Activated CD4-positive, alpha-beta T cell treated with anti-CD3 and anti-CD28 coated beads for 48 hours (primary cell): ENCODE data around the gene AK8.

Experiments
- DNase-seq: peaks from one replicate; pipeline ENCODE4 v3.0.0-alpha.2; 2020

Gene AK8

DNA sequence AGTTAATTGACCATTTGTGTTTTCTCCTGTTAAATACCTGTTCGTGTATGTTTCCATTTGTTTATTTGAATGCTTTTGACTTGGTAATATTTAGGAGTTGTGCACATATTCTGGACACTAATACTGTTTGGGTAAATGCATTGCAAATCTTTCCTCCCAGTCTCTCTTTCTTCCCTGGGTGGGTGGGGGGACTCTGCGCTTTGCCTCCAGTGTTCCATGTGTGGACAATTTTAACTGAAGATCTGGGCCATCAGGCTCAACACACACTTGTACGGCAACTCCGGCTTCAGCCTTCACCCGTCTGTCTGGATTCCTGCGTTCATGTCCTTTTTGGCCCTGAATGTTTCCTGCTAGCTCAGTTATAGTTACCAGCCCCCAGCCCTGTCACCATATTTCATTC lies 167.8 kb downstream of the AK8 start:
- DNase-seq, result no peak

DNA sequence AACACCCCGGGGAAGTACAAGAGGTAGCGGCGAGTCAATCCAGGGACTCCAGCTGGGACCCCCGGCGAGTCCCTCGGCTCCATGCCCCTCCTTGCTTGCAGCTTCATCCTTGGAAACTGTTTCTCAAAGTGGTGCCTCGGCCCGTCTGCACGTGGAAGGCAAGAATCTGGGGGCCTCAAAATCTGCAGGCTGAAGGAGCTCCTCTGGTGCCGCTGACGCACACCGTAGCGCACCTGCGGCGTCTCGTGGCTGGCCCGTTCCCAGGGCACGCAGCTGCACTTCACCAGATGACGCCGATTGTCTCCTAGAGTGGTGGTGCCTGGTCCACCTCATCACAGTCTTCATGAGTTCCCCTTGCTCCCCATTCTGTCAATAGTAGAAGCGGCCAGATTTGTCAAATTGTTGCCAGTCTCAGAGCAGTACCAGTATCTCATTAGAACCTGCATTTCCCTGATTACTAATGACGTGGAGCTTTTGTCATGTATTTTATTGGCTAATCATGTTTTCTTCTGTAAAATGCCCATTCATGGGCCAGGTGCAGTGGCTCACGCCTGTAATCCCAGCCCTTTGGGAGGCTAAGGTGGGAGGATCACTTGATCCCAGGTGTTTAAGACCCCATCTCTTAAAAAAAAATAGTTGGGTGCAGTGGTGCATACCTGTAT lies 169.2 kb downstream of the AK8 start:
- DNase-seq, result no peak

DNA sequence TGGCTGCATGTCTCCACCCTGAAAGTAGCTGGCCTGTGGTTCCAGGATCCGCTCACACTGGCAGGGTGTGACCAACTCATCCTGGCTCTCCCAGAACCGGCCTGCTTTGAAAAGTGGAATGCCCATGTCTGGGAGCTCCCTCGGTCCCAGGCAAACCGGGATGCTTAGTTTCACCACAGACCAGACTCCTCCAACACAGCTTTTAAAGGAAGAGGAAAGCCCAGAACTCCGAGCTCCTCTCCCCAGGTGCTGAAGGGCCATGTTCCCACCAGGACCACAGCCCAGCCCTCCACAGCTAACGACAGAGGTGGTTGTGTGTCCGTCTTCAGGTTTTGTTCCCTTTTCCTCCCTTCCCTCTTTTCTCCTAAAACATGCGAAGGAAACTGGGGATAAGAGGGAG lies 169.8 kb downstream of the AK8 start:
- DNase-seq, result no peak

DNA sequence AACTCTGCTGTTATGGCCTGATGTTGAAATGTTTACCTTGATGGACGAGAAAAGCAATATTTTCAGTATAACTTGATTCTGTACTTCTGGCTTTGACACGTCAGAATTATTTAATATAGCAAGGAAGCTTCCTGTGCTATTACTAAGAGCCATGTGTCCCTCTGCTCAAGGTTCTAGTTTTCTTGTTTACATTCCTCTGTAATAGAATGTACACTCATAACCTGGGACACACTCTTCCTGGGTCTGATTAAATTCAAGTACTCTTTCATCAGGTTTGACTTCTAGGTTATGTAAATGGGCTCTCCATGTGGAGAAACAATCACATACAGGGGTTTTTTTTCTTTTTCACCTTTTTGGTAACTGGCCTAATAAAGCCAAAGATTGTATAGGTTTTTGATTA lies 174.7 kb downstream of the AK8 start:
- no peak for DNase-seq

DNA sequence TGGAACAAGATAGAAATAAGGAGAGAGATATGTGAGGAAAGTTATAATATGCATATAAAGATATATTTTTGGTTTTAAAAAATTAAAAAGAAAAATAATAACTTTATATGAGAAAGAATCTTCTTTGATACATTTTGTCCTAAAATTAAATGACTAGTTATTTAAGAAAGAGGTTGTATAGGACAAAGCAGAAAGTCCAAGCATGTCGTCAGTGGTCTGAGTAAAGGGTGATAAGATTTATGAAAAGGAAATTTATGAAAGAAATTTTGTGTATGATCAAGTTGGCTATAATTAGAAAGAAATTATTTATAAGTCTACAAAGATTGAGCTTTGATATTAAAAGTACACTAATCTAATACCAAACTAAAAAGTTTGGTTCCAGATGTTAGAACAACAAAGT lies 175.8 kb downstream of the AK8 start:
- no peak for DNase-seq

DNA sequence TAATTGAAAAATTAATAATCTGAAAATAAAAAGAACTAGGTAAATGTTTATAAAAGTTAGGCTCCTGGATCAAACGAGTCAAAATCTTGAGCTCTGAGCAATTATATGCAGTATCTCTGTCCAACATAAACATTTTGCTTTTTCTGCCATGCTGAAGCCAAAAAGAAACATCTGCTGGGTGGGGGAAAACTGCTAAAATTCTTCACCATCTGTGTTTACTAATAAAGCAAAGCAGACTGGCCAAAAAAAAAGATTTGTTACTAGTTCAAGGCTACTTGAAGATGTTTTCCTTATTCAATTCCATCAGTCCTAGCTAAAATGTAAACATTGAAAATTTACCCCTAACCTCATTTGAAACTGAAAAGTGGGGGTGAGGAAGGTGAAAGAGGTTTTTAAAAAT lies 178.1 kb downstream of the AK8 start:
- DNase-seq, result no peak

DNA sequence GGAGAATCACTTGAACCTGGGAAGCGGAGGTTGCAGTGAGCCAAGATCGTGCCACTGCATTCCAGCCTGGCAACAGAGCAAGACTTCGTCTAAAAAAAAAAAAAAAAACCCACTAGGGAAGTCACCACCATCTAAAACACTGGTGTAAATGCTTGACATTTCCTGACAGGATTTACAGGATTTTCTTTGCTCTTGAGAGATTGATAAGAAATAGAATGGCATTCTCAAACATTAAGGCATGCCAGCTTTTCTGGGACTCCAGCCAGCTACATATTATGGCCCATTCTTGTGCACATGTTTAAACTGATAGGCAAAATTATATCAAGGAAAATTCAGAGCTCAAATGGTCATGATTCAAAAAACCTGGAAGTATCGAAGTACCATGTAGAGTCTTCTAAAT lies 179.1 kb downstream of the AK8 start:
- no peak for DNase-seq

DNA sequence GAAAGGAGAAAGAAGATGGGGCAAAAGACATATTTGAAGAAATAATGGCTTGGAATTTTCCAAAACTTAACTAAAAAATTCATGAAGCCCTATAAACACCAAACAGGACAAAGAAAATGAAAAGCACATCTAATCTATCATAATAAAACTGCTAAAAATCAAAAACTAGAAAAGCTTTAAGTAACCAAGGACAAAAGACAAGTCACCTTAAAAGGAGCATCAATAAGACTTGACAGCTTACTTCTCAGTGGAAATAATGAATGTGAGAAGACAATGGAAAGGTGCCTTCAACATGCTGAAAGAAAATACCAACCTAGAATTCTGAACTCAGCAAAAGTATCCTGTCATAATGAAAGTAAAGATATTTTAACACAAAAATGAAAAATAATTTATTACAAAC lies 180.9 kb downstream of the AK8 start:
- no peak for DNase-seq

DNA sequence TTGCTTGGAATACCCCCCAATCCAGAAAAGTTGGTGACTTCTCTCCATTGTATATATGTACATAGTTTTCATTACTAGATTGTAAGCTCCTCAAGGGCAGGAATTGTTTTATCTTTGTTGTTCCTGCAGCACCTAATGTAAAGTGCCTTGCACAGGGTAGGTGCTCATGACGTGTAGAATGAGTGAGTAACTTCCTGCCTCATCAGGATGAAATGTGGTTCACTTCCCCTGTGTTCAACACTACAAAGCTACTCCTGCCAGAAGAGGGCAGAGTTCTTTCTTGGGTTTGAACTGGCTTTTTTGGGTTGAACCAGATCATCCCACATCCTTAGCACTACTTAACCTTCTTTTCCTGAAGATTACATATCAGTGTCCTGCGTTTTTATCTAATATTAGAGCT lies 183.9 kb downstream of the AK8 start:
- DNase-seq, result no peak

DNA sequence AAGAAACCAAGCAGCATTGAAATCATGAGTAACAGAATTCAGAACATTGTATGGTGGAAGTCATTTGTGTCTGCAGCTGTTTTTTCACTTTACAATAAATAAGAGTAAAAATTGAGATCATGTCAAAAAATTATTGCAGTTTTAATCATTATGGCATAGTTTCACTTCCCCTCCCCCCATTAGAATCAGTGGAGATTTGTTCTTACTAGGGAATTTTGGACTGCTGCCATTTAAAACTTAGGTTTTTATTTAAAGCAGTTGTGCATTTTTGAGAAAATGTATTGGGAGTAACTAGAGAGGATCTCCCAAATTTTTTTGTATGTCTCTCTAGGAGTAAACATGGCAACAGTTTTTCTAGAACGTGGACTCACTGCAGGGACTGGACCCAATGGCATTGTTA lies 187.4 kb downstream of the AK8 start:
- DNase-seq, result no peak

DNA sequence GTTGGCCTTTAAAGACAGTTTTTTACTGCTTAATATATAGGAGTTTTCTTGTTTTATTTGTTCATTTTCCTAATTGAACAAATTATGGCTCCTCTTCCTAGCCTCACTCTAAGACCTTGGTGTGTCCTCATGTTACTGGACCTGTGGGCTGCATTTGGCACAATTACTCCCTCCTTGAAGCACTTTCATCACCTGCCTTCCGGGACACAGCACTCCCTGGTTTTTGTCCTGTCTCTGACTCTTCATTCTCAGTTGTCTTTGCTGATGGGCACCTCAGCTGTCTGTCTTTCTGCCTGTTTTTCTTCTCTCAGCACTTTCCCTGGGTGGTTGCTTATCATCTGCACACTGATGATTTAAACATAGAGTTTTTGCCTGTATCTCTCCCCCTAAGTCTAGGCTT lies 194.2 kb downstream of the AK8 start:
- no peak for DNase-seq

DNA sequence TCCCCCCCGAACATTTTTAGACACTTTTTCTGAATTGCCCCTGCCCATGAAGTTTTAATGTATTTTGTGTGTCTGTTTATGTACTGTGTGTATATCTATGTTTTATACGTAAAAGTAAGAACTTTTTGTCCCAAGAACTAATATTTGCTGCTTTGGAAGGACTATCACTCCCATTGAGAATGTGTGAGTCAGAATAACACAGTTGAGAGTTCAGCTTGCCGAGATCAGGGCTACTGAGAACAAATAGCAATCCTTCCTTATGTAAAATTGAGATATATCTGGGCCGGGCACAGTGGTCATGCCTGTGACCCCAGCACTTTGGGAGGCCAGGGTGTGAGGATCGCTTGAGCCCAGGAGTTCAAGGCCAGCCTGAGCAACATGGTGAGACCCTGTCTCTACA lies 196.5 kb downstream of the AK8 start:
- DNase-seq, result no peak

DNA sequence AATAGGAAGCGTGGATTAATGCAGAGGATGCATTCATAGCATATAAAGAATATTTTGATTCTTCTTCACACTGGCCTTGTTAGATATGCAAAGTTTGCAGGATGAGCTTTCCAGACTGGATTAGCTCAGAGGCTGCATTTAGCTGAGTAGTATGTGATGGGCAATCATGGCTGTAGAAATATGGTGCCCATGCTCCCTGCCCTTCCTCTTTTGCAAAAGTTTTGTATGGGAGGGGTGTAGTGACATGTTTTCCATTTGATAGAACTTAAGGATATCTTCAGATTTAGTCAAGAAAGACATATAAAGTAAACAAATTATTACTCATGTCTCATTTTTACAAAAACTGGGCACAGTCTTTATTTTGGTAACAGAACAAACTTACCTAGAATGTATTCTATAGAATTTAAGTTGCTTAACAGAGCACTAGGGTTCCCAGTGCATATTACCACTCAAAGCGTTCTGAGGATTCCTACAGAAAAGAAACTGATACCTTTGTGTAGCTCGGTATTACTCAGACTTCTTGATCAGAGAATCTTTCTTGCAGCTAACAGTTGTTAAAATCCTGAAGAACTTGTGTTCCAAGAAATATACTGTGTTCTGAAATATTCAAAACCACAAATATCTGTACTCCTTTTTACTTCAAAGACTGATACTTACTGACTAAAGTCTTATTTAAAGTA lies 198.0 kb downstream of the AK8 start:
- no peak for DNase-seq

DNA sequence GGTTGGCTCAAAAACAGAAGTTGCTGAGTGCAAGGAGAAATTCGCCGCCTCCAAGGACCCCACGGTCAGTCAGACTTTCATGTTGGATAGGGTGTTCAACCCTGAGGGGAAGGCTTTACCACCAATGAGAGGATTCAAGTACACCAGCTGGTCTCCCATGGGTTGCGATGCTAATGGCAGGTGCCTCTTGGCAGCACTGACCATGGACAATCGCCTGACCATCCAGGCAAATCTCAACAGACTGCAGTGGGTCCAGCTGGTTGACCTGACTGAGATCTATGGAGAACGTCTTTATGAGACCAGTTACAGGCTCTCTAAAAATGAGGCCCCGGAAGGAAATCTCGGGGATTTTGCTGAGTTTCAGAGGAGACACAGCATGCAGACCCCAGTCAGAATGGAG lies 200.1 kb downstream of the AK8 start:
- no peak for DNase-seq
